Mammary epithelial cell (primary cell): ENCODE results near the gene C3orf38.

Experiments used
- EZH2 ChIP-seq: IDR thresholded peaks from 2 replicates; pipeline ENCODE4 v1.6.1; 2012; ENCODE audit warnings: low read length, inconsistent platforms, borderline replicate concordance
- TF ChIP-seq, protein P1 (sequence below), 2 donors: IDR thresholded peaks in 1 of 2; conservative IDR thresholded peaks in 1 of 2; 2 replicates each; pipeline ENCODE4 v1.5.1; 2011 to 2012; ENCODE audit warnings: inconsistent platforms in 2 of 2, low read length in 2 of 2, mild to moderate bottlenecking in 2 of 2, control low read depth in 1 of 2, low read depth in 1 of 2; ENCODE audit not compliant: insufficient read depth in 1 of 2; ENCODE audit errors: extremely low read depth in 1 of 2

DNA sequence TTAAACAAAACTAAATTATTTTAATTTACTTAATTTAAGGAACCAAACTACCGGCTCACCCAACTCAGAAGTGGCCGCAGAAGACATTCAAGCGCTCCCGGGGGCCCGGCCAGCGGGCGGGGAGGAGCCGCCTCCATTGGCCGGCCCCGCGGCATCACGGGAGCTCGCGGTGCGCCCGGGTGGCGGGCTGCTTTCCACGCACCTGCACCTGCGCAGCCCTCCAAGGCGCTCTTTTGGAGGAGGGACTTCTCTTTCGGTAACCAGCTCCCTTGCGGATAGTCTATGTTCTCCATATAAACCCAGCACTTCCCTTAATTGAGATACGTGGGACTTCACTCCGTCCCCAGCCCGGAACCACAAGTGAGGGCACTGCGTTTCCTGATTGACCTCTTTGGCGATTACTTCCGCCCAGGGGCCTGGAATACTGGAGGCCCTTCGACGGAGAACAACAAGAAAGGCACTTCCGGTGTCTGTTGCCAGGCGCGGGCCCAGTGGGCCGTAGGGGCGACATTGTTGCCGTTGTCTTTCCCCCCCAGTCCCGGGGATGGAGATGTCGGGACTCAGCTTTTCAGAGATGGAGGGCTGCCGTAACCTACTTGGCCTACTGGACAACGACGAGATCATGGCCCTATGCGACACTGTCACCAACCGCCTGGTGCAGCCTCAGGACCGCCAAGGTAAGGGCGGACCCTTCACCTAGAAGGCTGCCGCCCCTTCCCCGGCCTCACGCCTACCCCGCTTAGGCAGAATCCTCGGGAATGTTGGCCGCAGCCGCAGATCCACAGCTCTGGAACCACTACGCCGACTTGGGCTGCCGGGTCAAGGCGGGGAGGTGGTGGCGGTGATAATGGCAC is at the start of gene C3orf38:
- no peak for TF ChIP-seq EZH2
- TF ChIP-seq, protein P1, sequence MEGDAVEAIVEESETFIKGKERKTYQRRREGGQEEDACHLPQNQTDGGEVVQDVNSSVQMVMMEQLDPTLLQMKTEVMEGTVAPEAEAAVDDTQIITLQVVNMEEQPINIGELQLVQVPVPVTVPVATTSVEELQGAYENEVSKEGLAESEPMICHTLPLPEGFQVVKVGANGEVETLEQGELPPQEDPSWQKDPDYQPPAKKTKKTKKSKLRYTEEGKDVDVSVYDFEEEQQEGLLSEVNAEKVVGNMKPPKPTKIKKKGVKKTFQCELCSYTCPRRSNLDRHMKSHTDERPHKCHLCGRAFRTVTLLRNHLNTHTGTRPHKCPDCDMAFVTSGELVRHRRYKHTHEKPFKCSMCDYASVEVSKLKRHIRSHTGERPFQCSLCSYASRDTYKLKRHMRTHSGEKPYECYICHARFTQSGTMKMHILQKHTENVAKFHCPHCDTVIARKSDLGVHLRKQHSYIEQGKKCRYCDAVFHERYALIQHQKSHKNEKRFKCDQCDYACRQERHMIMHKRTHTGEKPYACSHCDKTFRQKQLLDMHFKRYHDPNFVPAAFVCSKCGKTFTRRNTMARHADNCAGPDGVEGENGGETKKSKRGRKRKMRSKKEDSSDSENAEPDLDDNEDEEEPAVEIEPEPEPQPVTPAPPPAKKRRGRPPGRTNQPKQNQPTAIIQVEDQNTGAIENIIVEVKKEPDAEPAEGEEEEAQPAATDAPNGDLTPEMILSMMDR (conservative IDR thresholded peaks at IDR 0.05 in 1 of 2, IDR thresholded peaks at IDR 0.05 in 1 of 2; ENCODE audit: extremely low read depth in 1 of 2, insufficient read depth in 1 of 2, low read depth in 1 of 2, low read length in 2 of 2), result no peak
